SK-N-SH (cell line): ENCODE measurements around the gene PITX1. TPM values are rescaled to one million over a fixed set of nuclear protein-coding genes. Genes with fewer than 3 reads are reported as not detected.

Experiments used
- CTCF ChIA-PET: fragments of 300-600, 350-600 bp; formaldehyde crosslinking; extraction: SDS; loops from one replicate; lab custom pipeline; 2021; lab: Yijun Ruan, JAX
- POLR2A ChIA-PET: fragments of 350-600 bp; sonication (Branson Sonifier 250); formaldehyde crosslinking; extraction: SDS; loops from one replicate; lab custom pipeline; 2020; ENCODE audit warnings: antibody characterized with exemption, inconsistent platforms; lab: Yijun Ruan, JAX
- DNase-seq: peaks from one replicate; pipeline ENCODE4 v3.0.0; 2012
- H2AFZ ChIP-seq: fragments of 200-600 bp; sonication (generic); 2 replicates; pipeline ENCODE4 v1.8.1; 2016; ENCODE audit warnings: antibody characterized with exemption, mild to moderate bottlenecking, low read depth
- H3F3A ChIP-seq: fragments of 200-600 bp; sonication (generic); replicated peaks from 2 replicates; pipeline ENCODE3; 2016; ENCODE audit warnings: antibody characterized with exemption, mild to moderate bottlenecking; ENCODE audit not compliant: insufficient read depth
- H3K27ac ChIP-seq, 2 experiments: fragments of 200-500 bp in 1 of 2; fragments of 200-600 bp in 1 of 2; sonication (Bioruptor generic) in 1 of 2; sonication (generic), shearing (Covaris generic) in 1 of 2; 2 replicates each; pipeline versions ENCODE4 v1.5.1 to v1.6.1; 2014 to 2016; ENCODE audit warnings: low read depth in 2 of 2, inconsistent platforms in 1 of 2, low read length in 1 of 2, mild to moderate bottlenecking in 1 of 2, mixed read lengths in 1 of 2
- H3K27me3 ChIP-seq: fragments of 200-600 bp; sonication (generic), shearing (Covaris generic); 2 replicates; pipeline ENCODE4 v1.6.1; 2016; ENCODE audit warnings: mixed run types; ENCODE audit not compliant: insufficient read depth
- H3K36me3 ChIP-seq, 2 experiments: fragments of 200-500 bp in 1 of 2; fragments of 200-600 bp in 1 of 2; sonication (Bioruptor generic) in 1 of 2; sonication (generic) in 1 of 2; replicated peaks in 1 of 2; 2 replicates each; pipeline versions ENCODE3 to v1.5.1; 2014 to 2016; ENCODE audit warnings: low read length in 1 of 2, mild to moderate bottlenecking in 1 of 2; ENCODE audit not compliant: insufficient read depth in 2 of 2, control insufficient read depth in 1 of 2
- H3K4me1 ChIP-seq, 2 experiments: fragments of 200-500 bp in 1 of 2; fragments of 200-600 bp in 1 of 2; sonication (Bioruptor generic) in 1 of 2; sonication (generic), shearing (Covaris generic) in 1 of 2; 2 replicates each; pipeline versions ENCODE4 v1.5.1 to v1.6.1; 2014 to 2016; ENCODE audit warnings: low read depth in 1 of 2, low read length in 1 of 2, mixed run types in 1 of 2; ENCODE audit not compliant: insufficient read depth in 2 of 2, control insufficient read depth in 1 of 2
- H3K4me2 ChIP-seq: fragments of 200-600 bp; sonication (generic), shearing (Covaris generic); 2 replicates; pipeline ENCODE4 v1.6.1; 2017; ENCODE audit warnings: mixed run types
- H3K4me3 ChIP-seq, 2 experiments: fragments of 200-500 bp in 1 of 2; fragments of 200-600 bp in 1 of 2; sonication (Bioruptor generic) in 1 of 2; sonication (generic), shearing (Covaris generic) in 1 of 2; 2 replicates each; pipeline versions ENCODE4 v1.5.1 to v1.8.1; 2014 to 2016; ENCODE audit warnings: low read depth in 2 of 2, inconsistent platforms in 1 of 2, low read length in 1 of 2, mild to moderate bottlenecking in 1 of 2, mixed read lengths in 1 of 2, moderate library complexity in 1 of 2
- H3K79me2 ChIP-seq: fragments of 200-600 bp; sonication (generic); 2 replicates; pipeline ENCODE4 v1.8.1; 2017; ENCODE audit warnings: mild to moderate bottlenecking; ENCODE audit not compliant: insufficient read depth
- H3K9ac ChIP-seq: fragments of 200-600 bp; sonication (generic); 2 replicates; pipeline ENCODE4 v1.6.1; 2017; ENCODE audit warnings: mixed run types
- H3K9me2 ChIP-seq: fragments of 200-600 bp; sonication (generic); 2 replicates; pipeline ENCODE4 v1.6.1; 2017; ENCODE audit warnings: mixed run types
- H3K9me3 ChIP-seq: fragments of 200-600 bp; sonication (generic); 2 replicates; pipeline ENCODE4 v1.6.1; 2017; ENCODE audit warnings: mixed run types, mild to moderate bottlenecking, moderate library complexity
- H4K20me1 ChIP-seq: fragments of 200-600 bp; sonication (generic); 2 replicates; pipeline ENCODE4 v1.6.1; 2017; ENCODE audit warnings: mild to moderate bottlenecking, mixed run types; ENCODE audit not compliant: insufficient read depth
- CTCF ChIP-seq: fragments of 200-600 bp; sonication (generic); IDR thresholded peaks from 2 replicates; pipeline ENCODE4 v1.6.1; 2017; ENCODE audit warnings: antibody characterized with exemption, mild to moderate bottlenecking, moderate library complexity
- EP300 ChIP-seq, 2 experiments: IDR thresholded peaks; 2 replicates each; pipeline versions ENCODE4 v1.4.0 to v1.6.1; 2012; ENCODE audit warnings: borderline replicate concordance in 1 of 2, low read depth in 1 of 2, low read length in 1 of 2
- EZH2phosphoT487 ChIP-seq: fragments of 200-600 bp; sonication (generic); IDR thresholded peaks from 2 replicates; pipeline ENCODE4 v1.6.1; 2017; ENCODE audit warnings: low read depth, mixed run types, mild to moderate bottlenecking, antibody characterized with exemption, moderate library complexity, borderline replicate concordance
- FOSL2 ChIP-seq: IDR thresholded peaks from 2 replicates; pipeline ENCODE4 v1.4.0; 2012; ENCODE audit warnings: low read depth, mild to moderate bottlenecking, moderate library complexity, borderline replicate concordance
- FOXJ3 ChIP-seq: sonication (generic); formaldehyde crosslinking; IDR thresholded peaks from 2 replicates; pipeline ENCODE4 v1.5.1; 2020; ENCODE audit warnings: mild to moderate bottlenecking, missing genetic modification reagents
- GABPA ChIP-seq: IDR thresholded peaks from 2 replicates; pipeline ENCODE4 v1.4.0; 2012; ENCODE audit warnings: low read depth, mild to moderate bottlenecking
- GATA2 ChIP-seq: sonication (generic); formaldehyde crosslinking; IDR thresholded peaks from 2 replicates; pipeline ENCODE4 v1.5.0; 2020; ENCODE audit warnings: mild to moderate bottlenecking, missing genetic modification reagents
- MAX ChIP-seq: IDR thresholded peaks from 2 replicates; pipeline ENCODE4 v1.4.0; 2012; ENCODE audit warnings: low read depth
- POLR2AphosphoS5 ChIP-seq: IDR thresholded peaks from 2 replicates; pipeline ENCODE4 v1.6.1; 2012; ENCODE audit warnings: low read depth, low read length
- RAD21 ChIP-seq: IDR thresholded peaks from 2 replicates; pipeline ENCODE4 v1.6.1; 2012; ENCODE audit warnings: mild to moderate bottlenecking, low read length
- SIN3A ChIP-seq: IDR thresholded peaks from 2 replicates; pipeline ENCODE4 v1.6.1; 2012; ENCODE audit warnings: low read depth, mild to moderate bottlenecking, low read length, moderate library complexity, borderline replicate concordance
- SMC3 ChIP-seq: IDR thresholded peaks from 2 replicates; pipeline ENCODE4 v1.6.1; 2012; ENCODE audit warnings: low read depth, low read length, improper control_type of control experiment
- TCF12 ChIP-seq: IDR thresholded peaks from 2 replicates; pipeline ENCODE4 v1.4.0; 2012
- USF1 ChIP-seq: IDR thresholded peaks from 2 replicates; pipeline ENCODE4 v1.4.0; 2012; ENCODE audit warnings: low read depth, borderline replicate concordance
- USF2 ChIP-seq: fragments of 150-350 bp; IDR thresholded peaks from 2 replicates; pipeline ENCODE4 v1.6.1; 2017; ENCODE audit warnings: antibody characterized with exemption, low read length, low read depth, borderline replicate concordance
- ZBTB33 ChIP-seq: IDR thresholded peaks from 2 replicates; pipeline ENCODE4 v1.4.0; 2012; ENCODE audit warnings: low read depth, borderline replicate concordance
- WGBS: methylation state at CpG from one replicate; pipeline ENCODE4 v1.1.6; 2017; ENCODE audit warnings: low lambda C conversion rate; 5-methylcytosine and 5-hydroxymethylcytosine counted together
- polyA plus RNA-seq, 3 experiments: library from polyadenylated mRNA; depleted of rRNA; stranded (reverse); fragments of >200 nt; gene quantifications; 2 replicates each; pipeline ENCODE4 v1.2.3, GENCODE V29; 2012

PITX1 gene
- polyA plus RNA-seq, 1 of the 3 experiments (the other 2 are of a cell fraction) = not detected

GRCh38 chr5:135071311-135071710, 37.3 kb upstream of the PITX1 start:
- Histone ChIP-seq H2AFZ (no peak overlapping the region), H3K79me2 (no peaks in the 10 kb centered on the region), H3K9me2 (no peaks in the 10 kb centered on the region), H3K36me3 (no peaks in the 10 kb centered on the region), H3K9ac (no peak overlapping the region), H3K4me1 (no peaks in the 10 kb centered on the region; a peak in 1 of 4 replicates), H3K27ac (no peak overlapping the region), H3K4me2 (no peak overlapping the region), H3F3A (no peaks in the 10 kb centered on the region), H3K4me3 (no peak overlapping the region), H3K27me3 (no peaks in the 10 kb centered on the region; the same call in none of the 2 replicates), H3K9me3 (no peaks in the 10 kb centered on the region), H4K20me1 (no peaks in the 10 kb centered on the region)
- DNase-seq = no peak
- 36% methylated on average over 2 of the region's 6 CpGs for WGBS
- ChIA-PET CTCF (interaction anchor here (1.4 kb wide), 1 partner anchor 10 kb away, joined by 3 read pairs; no protein-coding TSS in a partner anchor), POLR2A (no interaction called here)
- TF ChIP-seq USF1 (no peak), ZBTB33 (no peak)

GRCh38 chr5:135069895-135070657, 36.0 kb upstream of the PITX1 start:
- ChIA-PET POLR2A (no interaction called here), CTCF (interaction anchor here (0.7 to 1.4 kb wide), 2 partner anchors 9 to 396 kb away, joined by 3 read pairs; no protein-coding TSS in a partner anchor)
- TF ChIP-seq EP300 (IDR thresholded peaks at IDR 0.05; ENCODE audit: borderline replicate concordance in 1 of 2, low read depth in 1 of 2, low read length in 1 of 2) = no peak
- TF ChIP-seq SIN3A = no peak
- no peak for TF ChIP-seq FOSL2
- no peak for TF ChIP-seq MAX
- TF ChIP-seq USF1 = no peak
- TF ChIP-seq USF2 = no peak
- no peak for TF ChIP-seq CTCF
- no peak for TF ChIP-seq FOXJ3 (CRISPR knock-in tag)
- TF ChIP-seq EZH2phosphoT487 = no peak
- TF ChIP-seq RAD21 = no peak
- no peak for TF ChIP-seq GABPA
- TF ChIP-seq ZBTB33 = no peak
- TF ChIP-seq TCF12 = no peak
- TF ChIP-seq GATA2 (CRISPR knock-in tag) = no peak
- TF ChIP-seq SMC3 = no peak
- TF ChIP-seq POLR2AphosphoS5 = no peak

More at GRCh38 chr5:135069895-135070657, 36.0 kb upstream of the PITX1 start:
- H2AFZ ChIP-seq = no peak overlapping the region
- H3K4me1 ChIP-seq = no peaks in the 10 kb centered on the region; a peak in 1 of 4 replicates
- H3K4me2 ChIP-seq = no peak overlapping the region
- no peaks in the 10 kb centered on the region for H3K79me2 ChIP-seq
- no peak overlapping the region for H3K9ac ChIP-seq
- no peaks in the 10 kb centered on the region for H3K9me2 ChIP-seq
- H3K27ac ChIP-seq = no peak overlapping the region
- no peak for DNase-seq
- no peaks in the 10 kb centered on the region for H3F3A ChIP-seq
- H3K4me3 ChIP-seq = no peak overlapping the region
- H3K27me3 ChIP-seq = no peaks in the 10 kb centered on the region; the same call in none of the 2 replicates
- 69% methylated on average over 18 of the region's 19 CpGs for WGBS
- H3K9me3 ChIP-seq = no peaks in the 10 kb centered on the region
- no peaks in the 10 kb centered on the region for H3K36me3 ChIP-seq
- no peaks in the 10 kb centered on the region for H4K20me1 ChIP-seq
